BLaER1 (cell line): Measurements from ENCODE around the gene TNS1.
A peak's percentile ranks its signal among the peaks of the same experiment; 100 is the strongest.

Source experiments
- H3K27ac ChIP-seq: shearing (Covaris generic); formaldehyde crosslinking; 2 replicates; pipeline ENCODE4 v1.8.1; 2022
- H3K27me3 ChIP-seq: shearing (Covaris generic); formaldehyde crosslinking; 2 replicates; pipeline ENCODE4 v1.8.1; 2022
- H3K36me3 ChIP-seq: shearing (Covaris generic); formaldehyde crosslinking; 2 replicates; pipeline ENCODE4 v1.8.1; 2022
- H3K4me1 ChIP-seq: shearing (Covaris generic); formaldehyde crosslinking; 2 replicates; pipeline ENCODE4 v1.8.1; 2022
- H3K4me2 ChIP-seq: shearing (Covaris generic); formaldehyde crosslinking; 2 replicates; pipeline ENCODE4 v1.8.1; 2022
- H3K4me3 ChIP-seq: shearing (Covaris generic); formaldehyde crosslinking; 2 replicates; pipeline ENCODE4 v1.8.1; 2022
- H3K9ac ChIP-seq: shearing (Covaris generic); formaldehyde crosslinking; 2 replicates; pipeline ENCODE4 v1.8.1; 2022
- H3K9me3 ChIP-seq: shearing (Covaris generic); formaldehyde crosslinking; 2 replicates; pipeline ENCODE4 v1.8.1; 2022
- H4K20me1 ChIP-seq: shearing (Covaris generic); formaldehyde crosslinking; 2 replicates; pipeline ENCODE4 v1.8.1; 2022
- Cebpa-rat ChIP-seq: shearing (Covaris generic); IDR thresholded peaks from 2 replicates; pipeline ENCODE4 v1.8.1; 2022

Gene TNS1

GRCh38 chr2:217875556-217876252 is 127.1 kb downstream of the TNS1 start:
- Histone ChIP-seq H3K9ac (no peak overlapping the region), H3K27ac (no peak overlapping the region), H4K20me1 (peaks cover 12% of the 10 kb centered on the region; the same call in 1 of the 2 replicates)

GRCh38 chr2:217875138-217875537 is 127.7 kb downstream of the TNS1 start:
- no peak for TF ChIP-seq Cebpa-rat
- Histone ChIP-seq H3K4me3 (no peak overlapping the region), H3K4me2 (no peak overlapping the region), H3K36me3 (peaks cover 97% of the 10 kb centered on the region), H3K9ac (no peak overlapping the region), H3K27ac (no peak overlapping the region), H3K4me1 (peaks cover 18% of the 10 kb centered on the region), H3K27me3 (no peaks in the 10 kb centered on the region), H4K20me1 (peaks cover 18% of the 10 kb centered on the region; the same call in 1 of the 2 replicates), H3K9me3 (no peaks in the 10 kb centered on the region)

More at GRCh38 chr2:217875556-217876252, 127.1 kb downstream of the TNS1 start:
- no peaks in the 10 kb centered on the region for H3K9me3 ChIP-seq
- no peak overlapping the region for H3K4me2 ChIP-seq
- TF ChIP-seq Cebpa-rat, result no peak
- H3K4me3 ChIP-seq, result no peak overlapping the region
- no peaks in the 10 kb centered on the region for H3K27me3 ChIP-seq
- H3K4me1 ChIP-seq, result peaks cover 13% of the 10 kb centered on the region
- peaks cover 97% of the 10 kb centered on the region for H3K36me3 ChIP-seq

GRCh38 chr2:217873371-217873770 is 129.4 kb downstream of the TNS1 start:
- no peaks in the 10 kb centered on the region for H3K27me3 ChIP-seq
- H3K4me3 ChIP-seq, result no peak overlapping the region
- no peak overlapping the region for H3K9ac ChIP-seq
- H3K9me3 ChIP-seq, result no peaks in the 10 kb centered on the region
- no peak overlapping the region for H3K4me2 ChIP-seq
- H4K20me1 ChIP-seq, result peaks cover 21% of the 10 kb centered on the region; the same call in 1 of the 2 replicates
- peaks cover 21% of the 10 kb centered on the region for H3K4me1 ChIP-seq
- no peak for TF ChIP-seq Cebpa-rat
- H3K27ac ChIP-seq, result no peak overlapping the region
- peaks cover 97% of the 10 kb centered on the region for H3K36me3 ChIP-seq

- Histone ChIP-seq H3K4me2 (no peak overlapping the region), H4K20me1 (peaks cover 21% of the 10 kb centered on the region; the same call in 1 of the 2 replicates), H3K36me3 (peaks cover 97% of the 10 kb centered on the region), H3K9me3 (no peaks in the 10 kb centered on the region), H3K4me1 (peaks cover 12% of the 10 kb centered on the region), H3K27me3 (no peaks in the 10 kb centered on the region), H3K27ac (no peak overlapping the region), H3K4me3 (no peak overlapping the region), H3K9ac (no peak overlapping the region)
- TF ChIP-seq Cebpa-rat, result no peak
Measured at GRCh38 chr2:217872319-217872718, 130.5 kb downstream of the TNS1 start.

GRCh38 chr2:217870528-217871011 is 132.2 kb downstream of the TNS1 start:
- TF ChIP-seq Cebpa-rat, result no peak
- H3K9ac ChIP-seq, result peak overlapping the region; percentile 48; the same call in 1 of the 2 replicates

GRCh38 chr2:217868911-217869334 is 133.9 kb downstream of the TNS1 start:
- Histone ChIP-seq H3K27ac (no peak overlapping the region), H3K4me3 (no peak overlapping the region), H3K27me3 (no peaks in the 10 kb centered on the region), H3K9ac (no peak overlapping the region), H3K4me2 (no peak overlapping the region), H3K9me3 (no peaks in the 10 kb centered on the region), H3K4me1 (peaks cover 41% of the 10 kb centered on the region), H4K20me1 (peaks cover 42% of the 10 kb centered on the region), H3K36me3 (peaks cover 80% of the 10 kb centered on the region)
- TF ChIP-seq Cebpa-rat, result no peak

More at GRCh38 chr2:217870528-217871011, 132.2 kb downstream of the TNS1 start:
- Histone ChIP-seq H3K4me2 (no peak overlapping the region), H3K9me3 (no peaks in the 10 kb centered on the region), H3K4me3 (no peak overlapping the region), H3K4me1 (peaks cover 28% of the 10 kb centered on the region), H4K20me1 (peaks cover 35% of the 10 kb centered on the region), H3K36me3 (peaks cover 93% of the 10 kb centered on the region), H3K27me3 (no peaks in the 10 kb centered on the region), H3K27ac (no peak overlapping the region)

GRCh38 chr2:217868265-217868892 is 134.4 kb downstream of the TNS1 start:
- Histone ChIP-seq H3K36me3 (peaks cover 81% of the 10 kb centered on the region), H3K9me3 (no peaks in the 10 kb centered on the region), H3K27me3 (no peaks in the 10 kb centered on the region), H3K4me2 (no peak overlapping the region), H3K4me3 (no peak overlapping the region), H3K27ac (no peak overlapping the region), H4K20me1 (peaks cover 45% of the 10 kb centered on the region), H3K9ac (no peak overlapping the region), H3K4me1 (peaks cover 41% of the 10 kb centered on the region)
- TF ChIP-seq Cebpa-rat, result no peak

- Histone ChIP-seq H3K9me3 (no peaks in the 10 kb centered on the region), H3K9ac (peak overlapping the region; percentile 21; the same call in 1 of the 2 replicates), H3K4me3 (no peak overlapping the region), H3K27me3 (no peaks in the 10 kb centered on the region), H3K27ac (no peak overlapping the region), H3K4me1 (peaks cover 41% of the 10 kb centered on the region), H3K4me2 (peak overlapping the region; percentile 73), H3K36me3 (peaks cover 79% of the 10 kb centered on the region), H4K20me1 (peaks cover 52% of the 10 kb centered on the region)
- no peak for TF ChIP-seq Cebpa-rat
Measured at GRCh38 chr2:217866457-217866856, 136.3 kb downstream of the TNS1 start.

- H3K4me2 ChIP-seq, result peak overlapping the region; percentile 73
- no peak overlapping the region for H3K4me3 ChIP-seq
- no peak for TF ChIP-seq Cebpa-rat
- H3K27ac ChIP-seq, result no peak overlapping the region
- peaks cover 67% of the 10 kb centered on the region for H3K36me3 ChIP-seq
- H3K9me3 ChIP-seq, result no peaks in the 10 kb centered on the region
- peaks cover 48% of the 10 kb centered on the region for H4K20me1 ChIP-seq
- H3K4me1 ChIP-seq, result peaks cover 32% of the 10 kb centered on the region
- H3K9ac ChIP-seq, result peak overlapping the region; percentile 21; the same call in 1 of the 2 replicates
- no peaks in the 10 kb centered on the region for H3K27me3 ChIP-seq
Measured at GRCh38 chr2:217864963-217865772, 137.6 kb downstream of the TNS1 start.
